Measurements from ENCODE around the gene U2AF1.
"Not testable (repeated sequence)": the region's sequence is repeated elsewhere in the genome, so short reads cannot be mapped to it uniquely, and the experiment has no call there.

U2AF1 gene

DNA sequence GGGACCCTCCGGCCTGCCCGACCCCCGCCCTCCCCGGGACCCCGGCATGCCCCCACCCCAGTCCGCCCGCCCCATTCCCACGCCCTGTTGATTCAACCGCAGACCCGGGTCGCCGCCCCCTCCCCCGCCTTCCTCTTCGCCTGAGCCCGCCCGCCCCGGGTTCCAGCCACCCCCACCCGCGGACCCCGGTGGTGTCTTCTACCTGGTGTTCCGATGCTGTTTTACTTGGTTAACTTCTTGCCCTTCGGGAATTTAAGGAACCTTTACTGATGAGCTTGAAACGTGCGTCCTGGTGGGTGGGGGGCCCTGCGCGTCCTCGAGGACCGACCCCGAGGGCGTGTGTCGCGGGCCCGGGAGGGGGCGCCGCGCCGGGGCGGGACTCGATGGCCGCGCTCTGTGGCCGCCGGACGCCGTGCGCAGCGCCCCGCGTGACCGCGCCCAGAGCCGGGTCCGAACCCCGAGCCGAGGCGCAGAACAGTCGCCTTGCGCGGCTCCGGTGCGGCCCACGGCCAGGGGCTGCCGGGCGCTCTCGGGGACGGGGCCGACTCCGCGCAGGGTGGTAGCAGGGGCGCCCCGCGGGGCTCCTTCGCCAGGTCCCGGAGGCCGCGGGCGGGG, 31.2 kb downstream of the U2AF1 start:
- DNase-seq, result not testable (repeated sequence)

- DNase-seq, result not testable (repeated sequence)
These were observed 32.0 kb downstream of the U2AF1 start, which contains the start of gene CBS for GRCh38 chr21:43075170-43076022. TSS of gene CBS (minus strand) at chr21:43075835. CDS start at chr21:43072193, 3,642 bp downstream.

GRCh38 chr21:43074401-43075169, 32.8 kb downstream of the U2AF1 start:
- not testable (repeated sequence) for DNase-seq

- DNase-seq, result not testable (repeated sequence)
These were observed 34.6 kb downstream of the U2AF1 start for GRCh38 chr21:43072742-43073141.

- DNase-seq, result not testable (repeated sequence)
These were observed 37.7 kb downstream of the U2AF1 start for GRCh38 chr21:43069682-43070081.

DNA sequence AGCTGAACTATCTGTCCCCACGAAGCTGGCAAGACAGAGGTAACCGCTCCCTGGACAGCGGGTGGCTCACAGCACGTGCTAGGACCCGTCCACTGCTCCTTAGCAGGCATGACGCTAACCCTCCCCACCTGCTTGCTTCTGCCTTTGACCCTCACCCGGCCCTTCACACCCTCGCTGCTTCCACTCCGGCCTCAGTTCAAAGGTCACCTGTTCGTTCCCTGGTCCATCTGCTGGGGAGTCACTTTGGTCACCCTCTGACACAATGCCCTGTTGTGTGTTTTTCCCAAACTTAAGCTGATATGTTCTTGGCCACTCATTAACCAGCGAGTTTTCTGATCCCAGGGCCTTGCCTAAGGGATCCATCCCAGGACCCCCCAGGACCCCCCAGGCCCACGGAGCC, 39.3 kb downstream of the U2AF1 start:
- DNase-seq, result not testable (repeated sequence)

GRCh38 chr21:43066690-43067089, 40.7 kb downstream of the U2AF1 start:
- DNase-seq, result not testable (repeated sequence)

GRCh38 chr21:43065991-43066390, 41.4 kb downstream of the U2AF1 start:
- not testable (repeated sequence) for DNase-seq

GRCh38 chr21:43064265-43064917, 43.0 kb downstream of the U2AF1 start:
- not testable (repeated sequence) for DNase-seq

- DNase-seq, result not testable (repeated sequence)
These were observed 44.3 kb downstream of the U2AF1 start for GRCh38 chr21:43062955-43063664.

GRCh38 chr21:43053112-43053511, 54.3 kb downstream of the U2AF1 start:
- not testable (repeated sequence) for DNase-seq

GRCh38 chr21:43045876-43046821, 61.2 kb downstream of the U2AF1 start:
- DNase-seq, result not testable (repeated sequence)

GRCh38 chr21:43045165-43045875, 62.0 kb downstream of the U2AF1 start:
- DNase-seq, result not testable (repeated sequence)

GRCh38 chr21:43044547-43044946, 62.8 kb downstream of the U2AF1 start:
- not testable (repeated sequence) for DNase-seq

GRCh38 chr21:43043291-43043690, 64.1 kb downstream of the U2AF1 start:
- DNase-seq, result not testable (repeated sequence)

All from GF-D8 (cell line).